Hepatocyte (in vitro differentiated cells): Measurements from ENCODE around the gene NEDD1. TPM values are rescaled to one million over a fixed set of nuclear protein-coding genes. Genes with fewer than 3 reads are reported as not detected.

ENCODE experiments used
- DNase-seq: peaks from one replicate; pipeline ENCODE4 v3.0.0-alpha.2; 2016; ENCODE audit warnings: low spot score
- H2AFZ ChIP-seq: fragments of 200-600 bp; sonication (generic); 2 replicates; pipeline ENCODE4 v1.6.0; 2016; ENCODE audit warnings: antibody characterized with exemption, mild to moderate bottlenecking
- H3K27ac ChIP-seq: fragments of 200-600 bp; sonication (generic); 2 replicates; pipeline ENCODE4 v1.5.1; 2016; ENCODE audit warnings: mild to moderate bottlenecking
- H3K27me3 ChIP-seq: fragments of 200-600 bp; sonication (generic); 2 replicates; pipeline ENCODE4 v1.6.1; 2016
- H3K36me3 ChIP-seq: fragments of 200-600 bp; sonication (generic); replicated peaks from 2 replicates; pipeline ENCODE4 v1.5.1; 2016; ENCODE audit warnings: low read depth; ENCODE audit not compliant: insufficient read depth
- H3K4me1 ChIP-seq: fragments of 200-600 bp; sonication (generic); 2 replicates; pipeline ENCODE4 v1.5.1; 2016; ENCODE audit warnings: mild to moderate bottlenecking, moderate library complexity; ENCODE audit not compliant: insufficient read depth
- H3K4me2 ChIP-seq: fragments of 200-600 bp; sonication (generic); 2 replicates; pipeline ENCODE4 v1.6.0; 2016
- H3K4me3 ChIP-seq: fragments of 200-600 bp; sonication (generic); 2 replicates; pipeline ENCODE4 v1.5.1; 2016; ENCODE audit warnings: mild to moderate bottlenecking
- H3K79me2 ChIP-seq: fragments of 200-600 bp; sonication (generic); 2 replicates; pipeline ENCODE4 v1.6.0; 2017; ENCODE audit warnings: mild to moderate bottlenecking
- H3K9me2 ChIP-seq: fragments of 200-600 bp; sonication (generic); replicated peaks from 2 replicates; pipeline ENCODE4 v1.6.0; 2017; ENCODE audit warnings: mild to moderate bottlenecking; ENCODE audit not compliant: insufficient read depth
- H3K9me3 ChIP-seq: fragments of 200-600 bp; sonication (generic); 2 replicates; pipeline ENCODE4 v1.5.1; 2016; ENCODE audit warnings: low read depth, mild to moderate bottlenecking
- H4K20me1 ChIP-seq: fragments of 200-600 bp; sonication (generic); 2 replicates; pipeline ENCODE4 v1.6.0; 2016; ENCODE audit warnings: mild to moderate bottlenecking; ENCODE audit not compliant: insufficient read depth, poor library complexity, severe bottlenecking
- EZH2 ChIP-seq: fragments of 200-600 bp; sonication (generic); IDR thresholded peaks from 2 replicates; pipeline ENCODE4 v1.6.1; 2016; ENCODE audit warnings: antibody characterized with exemption, mild to moderate bottlenecking, borderline replicate concordance
- EZH2phosphoT487 ChIP-seq: fragments of 200-600 bp; sonication (generic); IDR thresholded peaks from one replicate; pipeline ENCODE4 v1.6.1; 2018; ENCODE audit warnings: antibody characterized with exemption, mild to moderate bottlenecking, low read depth, moderate library complexity; ENCODE audit not compliant: unreplicated experiment, severe bottlenecking
- WGBS: methylation state at CpG from one replicate; pipeline ENCODE4 v1.1.6; 2016; ENCODE audit warnings: low lambda C conversion rate; ENCODE audit errors: missing lambda C conversion rate; 5-methylcytosine and 5-hydroxymethylcytosine counted together
- polyA plus RNA-seq: library from polyadenylated mRNA; unstranded; fragments of >200 nt; fragmentation: Nextera tagmentation; extraction: Ambion mirVana; gene quantifications from 2 replicates; pipeline ENCODE4 v1.2.1, GENCODE V29; 2016
- total RNA-seq: library from RNA; depleted of rRNA; stranded (reverse); fragments of >200 nt; gene quantifications from 2 replicates; pipeline ENCODE4 v1.2.3, GENCODE V29; 2014
- TF ChIP-seq, protein P1 (sequence below): fragments of 200-600 bp; sonication (generic); IDR thresholded peaks from 2 replicates; pipeline ENCODE4 v1.5.1; 2016; ENCODE audit warnings: antibody characterized with exemption, mild to moderate bottlenecking; ENCODE audit not compliant: poor library complexity

Gene NEDD1
- total and polyA plus RNA-seq, 2 experiments from 2014 or later = 17.6 to 34.7 TPM

- no peak for DNase-seq
- no peaks in the 10 kb centered on the region for H3K9me3 ChIP-seq
- H3K9me2 ChIP-seq = no peaks in the 10 kb centered on the region
- no peaks in the 10 kb centered on the region for H3K27me3 ChIP-seq
- no peaks in the 10 kb centered on the region for H3K79me2 ChIP-seq
- no peaks in the 10 kb centered on the region for H4K20me1 ChIP-seq
- TF ChIP-seq EZH2phosphoT487 (no peak), EZH2 (no peak)
- TF ChIP-seq, protein P1, sequence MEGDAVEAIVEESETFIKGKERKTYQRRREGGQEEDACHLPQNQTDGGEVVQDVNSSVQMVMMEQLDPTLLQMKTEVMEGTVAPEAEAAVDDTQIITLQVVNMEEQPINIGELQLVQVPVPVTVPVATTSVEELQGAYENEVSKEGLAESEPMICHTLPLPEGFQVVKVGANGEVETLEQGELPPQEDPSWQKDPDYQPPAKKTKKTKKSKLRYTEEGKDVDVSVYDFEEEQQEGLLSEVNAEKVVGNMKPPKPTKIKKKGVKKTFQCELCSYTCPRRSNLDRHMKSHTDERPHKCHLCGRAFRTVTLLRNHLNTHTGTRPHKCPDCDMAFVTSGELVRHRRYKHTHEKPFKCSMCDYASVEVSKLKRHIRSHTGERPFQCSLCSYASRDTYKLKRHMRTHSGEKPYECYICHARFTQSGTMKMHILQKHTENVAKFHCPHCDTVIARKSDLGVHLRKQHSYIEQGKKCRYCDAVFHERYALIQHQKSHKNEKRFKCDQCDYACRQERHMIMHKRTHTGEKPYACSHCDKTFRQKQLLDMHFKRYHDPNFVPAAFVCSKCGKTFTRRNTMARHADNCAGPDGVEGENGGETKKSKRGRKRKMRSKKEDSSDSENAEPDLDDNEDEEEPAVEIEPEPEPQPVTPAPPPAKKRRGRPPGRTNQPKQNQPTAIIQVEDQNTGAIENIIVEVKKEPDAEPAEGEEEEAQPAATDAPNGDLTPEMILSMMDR = no peak
- no peak overlapping the region for H3K4me3 ChIP-seq
- H3K36me3 ChIP-seq = no peaks in the 10 kb centered on the region
- no peak overlapping the region for H2AFZ ChIP-seq
- 96% methylated on average over 1 of the region's 1 CpG for WGBS
- H3K4me2 ChIP-seq = no peak overlapping the region
- H3K27ac ChIP-seq = no peak overlapping the region
- no peaks in the 10 kb centered on the region for H3K4me1 ChIP-seq
Measured at GRCh38 chr12:96870946-96871345, 36.1 kb upstream of the NEDD1 start.

- Histone ChIP-seq H3K36me3 (no peaks in the 10 kb centered on the region), H2AFZ (no peak overlapping the region), H3K9me3 (no peaks in the 10 kb centered on the region), H3K27ac (no peak overlapping the region), H3K4me1 (no peaks in the 10 kb centered on the region), H3K4me3 (no peak overlapping the region), H3K27me3 (no peaks in the 10 kb centered on the region), H3K4me2 (no peak overlapping the region), H3K9me2 (no peaks in the 10 kb centered on the region), H3K79me2 (no peaks in the 10 kb centered on the region), H4K20me1 (no peaks in the 10 kb centered on the region)
- DNase-seq = no peak
- TF ChIP-seq, protein P1 = no peak
- no peak for TF ChIP-seq EZH2
- TF ChIP-seq EZH2phosphoT487 = no peak
Measured at GRCh38 chr12:96872961-96873360, 34.1 kb upstream of the NEDD1 start.

- Histone ChIP-seq H3K9me2 (no peaks in the 10 kb centered on the region), H3K9me3 (no peaks in the 10 kb centered on the region), H3K27me3 (no peaks in the 10 kb centered on the region), H2AFZ (no peak overlapping the region), H3K4me2 (no peak overlapping the region), H3K27ac (no peak overlapping the region), H4K20me1 (no peaks in the 10 kb centered on the region), H3K4me1 (no peaks in the 10 kb centered on the region), H3K36me3 (no peaks in the 10 kb centered on the region), H3K79me2 (no peaks in the 10 kb centered on the region), H3K4me3 (no peak overlapping the region)
- 94% methylated on average over 2 of the region's 2 CpGs for WGBS
- no peak for DNase-seq
- TF ChIP-seq EZH2phosphoT487 = no peak
- no peak for TF ChIP-seq EZH2
- TF ChIP-seq, protein P1 = no peak
Measured at GRCh38 chr12:96874211-96874610, 32.8 kb upstream of the NEDD1 start.

GRCh38 chr12:96876966-96877365 is 30.1 kb upstream of the NEDD1 start:
- Histone ChIP-seq H3K4me2 (no peak overlapping the region), H3K9me2 (no peaks in the 10 kb centered on the region), H3K27me3 (no peaks in the 10 kb centered on the region), H3K4me1 (no peaks in the 10 kb centered on the region), H3K27ac (no peak overlapping the region), H2AFZ (no peak overlapping the region), H4K20me1 (no peaks in the 10 kb centered on the region), H3K9me3 (no peaks in the 10 kb centered on the region), H3K4me3 (no peak overlapping the region), H3K36me3 (no peaks in the 10 kb centered on the region), H3K79me2 (no peaks in the 10 kb centered on the region)
- 81% methylated on average over 3 of the region's 3 CpGs for WGBS
- TF ChIP-seq EZH2phosphoT487 (no peak), EZH2 (no peak)
- TF ChIP-seq, protein P1 = no peak
- DNase-seq = no peak
